ENCODE results near the gene LSM7. TPM values are rescaled to one million over a fixed set of nuclear protein-coding genes. Genes with fewer than 3 reads are reported as not detected.

The LSM7 gene
- total and polyA plus RNA-seq, 2 experiments from 2014 or later: 299 to 409 TPM

DNA sequence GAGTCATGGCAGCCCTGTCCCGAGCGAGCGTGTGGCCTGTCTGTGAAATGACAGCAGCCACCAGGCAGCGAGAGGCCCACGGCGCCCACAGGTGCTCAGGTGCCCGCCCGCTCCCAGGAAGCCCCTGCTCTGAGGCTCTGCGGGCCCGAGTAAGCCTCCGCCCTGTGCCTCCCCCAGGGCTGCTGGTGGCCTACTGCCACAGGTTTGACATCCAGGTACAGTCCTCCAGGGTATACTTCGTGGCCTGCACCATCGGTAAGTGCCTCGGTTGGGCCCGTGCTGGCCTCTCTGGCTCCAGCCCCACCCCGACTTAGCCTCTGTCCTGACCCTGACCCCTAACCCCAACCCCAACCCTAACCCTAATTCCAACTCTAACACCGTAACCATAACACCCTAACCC, 16.7 kb upstream of the LSM7 start:
- Histone ChIP-seq H3K4me2 (no peak overlapping the region), H3K9me2 (ENCODE audit: insufficient read depth) (no peaks in the 10 kb centered on the region), H3F3A (replicated peaks; ENCODE audit: low read depth) (no peaks in the 10 kb centered on the region), H3K79me2 (replicated peaks; ENCODE audit: insufficient read depth) (no peaks in the 10 kb centered on the region), H3K27ac (ENCODE audit: low read depth) (no peak overlapping the region), H4K20me1 (replicated peaks; ENCODE audit: insufficient read depth) (no peaks in the 10 kb centered on the region), H3K4me3 (no peak overlapping the region), H2AFZ (no peak overlapping the region), H3K27me3 (ENCODE audit: insufficient read depth) (no peaks in the 10 kb centered on the region), H3K4me1 (ENCODE audit: insufficient read depth) (no peaks in the 10 kb centered on the region), H3K36me3 (ENCODE audit: insufficient read depth) (no peaks in the 10 kb centered on the region)
- no peak for TF ChIP-seq JUNB (IDR thresholded peaks at IDR 0.05; ENCODE audit: unreplicated experiment)
- Mint-ChIP-seq H3K36me3 (ENCODE audit: low read depth) (peaks cover 7% of the 10 kb centered on the region; the same call in 1 of the 3 replicates), H3K27me3 (ENCODE audit: insufficient read depth, low read depth, poor library complexity) (peaks cover 2% of the 10 kb centered on the region), H3K27ac (no peak overlapping the region), H3K4me1 (peaks cover 4% of the 10 kb centered on the region; the same call in 2 of the 3 replicates), H3K9me3 (no peaks in the 10 kb centered on the region), H3K4me3 (no peak overlapping the region)
- ATAC-seq: no peak
- no peak for DNase-seq (ENCODE audit: low spot score)

DNA sequence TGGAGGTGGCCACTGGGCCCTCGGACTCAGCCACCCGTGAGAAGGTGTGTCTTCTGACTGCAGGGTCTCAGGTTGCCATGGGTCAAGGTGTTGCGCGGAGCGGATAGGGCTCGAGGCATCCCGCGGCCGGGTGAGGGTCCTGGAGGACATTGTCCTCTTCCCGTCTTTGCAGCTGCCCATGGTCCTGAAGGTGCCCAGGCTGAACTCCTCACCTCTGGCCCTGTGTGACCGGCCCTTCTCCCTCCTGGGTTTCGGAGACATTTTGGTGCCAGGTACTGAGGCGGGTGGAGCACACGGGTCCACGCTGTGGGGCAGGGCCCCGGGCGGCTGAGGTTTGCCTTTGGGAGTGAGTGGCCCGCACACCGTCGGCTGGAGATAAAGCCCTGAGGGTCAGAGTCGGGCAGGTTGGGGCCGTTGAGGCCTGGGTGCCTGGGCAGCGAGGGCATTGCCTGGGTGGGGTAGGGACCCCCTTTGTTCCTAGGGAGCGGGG, 16.0 kb upstream of the LSM7 start:
- no peaks in the 10 kb centered on the region for H3K79me2 ChIP-seq (replicated peaks; ENCODE audit: insufficient read depth)
- H3K27me3 Mint-ChIP-seq (ENCODE audit: insufficient read depth, low read depth, poor library complexity): peaks cover 2% of the 10 kb centered on the region
- H3K27me3 ChIP-seq (ENCODE audit: insufficient read depth): no peaks in the 10 kb centered on the region
- H3K4me1 Mint-ChIP-seq: peaks cover 4% of the 10 kb centered on the region; the same call in 2 of the 3 replicates
- no peak overlapping the region for H3K4me3 ChIP-seq
- H3K36me3 ChIP-seq (ENCODE audit: insufficient read depth): no peaks in the 10 kb centered on the region
- H3K27ac ChIP-seq (ENCODE audit: low read depth): no peak overlapping the region
- H3F3A ChIP-seq (replicated peaks; ENCODE audit: low read depth): no peaks in the 10 kb centered on the region
- H3K4me1 ChIP-seq (ENCODE audit: insufficient read depth): no peaks in the 10 kb centered on the region
- H3K9me2 ChIP-seq (ENCODE audit: insufficient read depth): no peaks in the 10 kb centered on the region
- DNase-seq (ENCODE audit: low spot score): no peak
- H2AFZ ChIP-seq: no peak overlapping the region
- peaks cover 7% of the 10 kb centered on the region; the same call in 1 of the 3 replicates for H3K36me3 Mint-ChIP-seq (ENCODE audit: low read depth)
- H4K20me1 ChIP-seq (replicated peaks; ENCODE audit: insufficient read depth): no peaks in the 10 kb centered on the region
- TF ChIP-seq NANOG (IDR thresholded peaks at IDR 0.05; ENCODE audit: borderline replicate concordance): no peak
- TF ChIP-seq, protein P1, sequence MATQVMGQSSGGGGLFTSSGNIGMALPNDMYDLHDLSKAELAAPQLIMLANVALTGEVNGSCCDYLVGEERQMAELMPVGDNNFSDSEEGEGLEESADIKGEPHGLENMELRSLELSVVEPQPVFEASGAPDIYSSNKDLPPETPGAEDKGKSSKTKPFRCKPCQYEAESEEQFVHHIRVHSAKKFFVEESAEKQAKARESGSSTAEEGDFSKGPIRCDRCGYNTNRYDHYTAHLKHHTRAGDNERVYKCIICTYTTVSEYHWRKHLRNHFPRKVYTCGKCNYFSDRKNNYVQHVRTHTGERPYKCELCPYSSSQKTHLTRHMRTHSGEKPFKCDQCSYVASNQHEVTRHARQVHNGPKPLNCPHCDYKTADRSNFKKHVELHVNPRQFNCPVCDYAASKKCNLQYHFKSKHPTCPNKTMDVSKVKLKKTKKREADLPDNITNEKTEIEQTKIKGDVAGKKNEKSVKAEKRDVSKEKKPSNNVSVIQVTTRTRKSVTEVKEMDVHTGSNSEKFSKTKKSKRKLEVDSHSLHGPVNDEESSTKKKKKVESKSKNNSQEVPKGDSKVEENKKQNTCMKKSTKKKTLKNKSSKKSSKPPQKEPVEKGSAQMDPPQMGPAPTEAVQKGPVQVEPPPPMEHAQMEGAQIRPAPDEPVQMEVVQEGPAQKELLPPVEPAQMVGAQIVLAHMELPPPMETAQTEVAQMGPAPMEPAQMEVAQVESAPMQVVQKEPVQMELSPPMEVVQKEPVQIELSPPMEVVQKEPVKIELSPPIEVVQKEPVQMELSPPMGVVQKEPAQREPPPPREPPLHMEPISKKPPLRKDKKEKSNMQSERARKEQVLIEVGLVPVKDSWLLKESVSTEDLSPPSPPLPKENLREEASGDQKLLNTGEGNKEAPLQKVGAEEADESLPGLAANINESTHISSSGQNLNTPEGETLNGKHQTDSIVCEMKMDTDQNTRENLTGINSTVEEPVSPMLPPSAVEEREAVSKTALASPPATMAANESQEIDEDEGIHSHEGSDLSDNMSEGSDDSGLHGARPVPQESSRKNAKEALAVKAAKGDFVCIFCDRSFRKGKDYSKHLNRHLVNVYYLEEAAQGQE (IDR thresholded peaks at IDR 0.05; ENCODE audit: unreplicated experiment): peak; percentile 18
- H3K27ac Mint-ChIP-seq: no peak overlapping the region
- no peak overlapping the region for H3K4me3 Mint-ChIP-seq
- H3K4me2 ChIP-seq: no peak overlapping the region
- no peaks in the 10 kb centered on the region for H3K9me3 Mint-ChIP-seq
- ATAC-seq: no peak

DNA sequence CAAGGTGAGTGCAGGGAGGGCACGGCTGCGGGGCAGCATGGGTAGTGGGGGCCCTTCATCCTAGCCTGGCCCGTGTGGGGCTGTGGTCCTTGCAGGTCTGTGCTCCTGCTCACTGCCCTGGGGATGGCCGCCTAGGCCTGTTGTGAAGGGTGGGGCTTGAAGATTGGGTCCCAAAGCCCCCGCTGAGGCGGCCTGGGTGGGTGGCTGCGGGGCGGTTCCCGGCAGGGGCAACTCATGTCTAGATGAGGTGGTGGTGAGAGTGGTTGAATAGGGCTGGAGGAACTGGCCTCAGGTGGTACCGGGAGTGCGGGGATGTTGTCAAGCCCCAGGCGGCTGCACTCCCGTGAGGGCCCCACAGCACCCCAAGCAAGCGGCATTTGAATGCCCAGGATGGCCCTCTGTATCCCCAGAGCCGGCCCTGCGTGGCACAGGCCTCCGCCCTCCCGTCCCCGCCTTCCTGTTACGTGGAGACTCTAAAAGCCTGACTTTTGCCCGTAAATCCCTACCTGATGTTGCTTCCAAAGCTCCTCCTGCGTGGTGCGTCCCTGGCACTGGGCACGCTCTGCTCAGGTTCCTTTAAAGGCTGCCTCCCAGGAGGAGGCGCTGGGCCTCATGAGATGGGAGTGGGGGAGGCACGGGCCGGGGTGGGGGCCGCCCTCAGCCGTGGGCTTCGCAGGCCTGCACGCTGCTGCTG, 15.1 kb upstream of the LSM7 start:
- peaks cover 7% of the 10 kb centered on the region; the same call in 2 of the 3 replicates for H3K36me3 Mint-ChIP-seq (ENCODE audit: low read depth)
- peak; percentile 18; the same call in 1 of the 3 replicates for ATAC-seq
- H3K36me3 ChIP-seq (ENCODE audit: insufficient read depth): no peaks in the 10 kb centered on the region
- H4K20me1 ChIP-seq (replicated peaks; ENCODE audit: insufficient read depth): no peaks in the 10 kb centered on the region
- no peaks in the 10 kb centered on the region for H3K79me2 ChIP-seq (replicated peaks; ENCODE audit: insufficient read depth)
- no peak overlapping the region for H3K27ac Mint-ChIP-seq
- H2AFZ ChIP-seq: no peak overlapping the region
- no peak overlapping the region for H3K4me2 ChIP-seq
- H3K4me3 Mint-ChIP-seq: no peak overlapping the region
- DNase-seq (ENCODE audit: low spot score): no peak
- no peaks in the 10 kb centered on the region for H3K4me1 ChIP-seq (ENCODE audit: insufficient read depth)
- H3K9me3 Mint-ChIP-seq: no peaks in the 10 kb centered on the region
- H3K27me3 ChIP-seq (ENCODE audit: insufficient read depth): no peaks in the 10 kb centered on the region
- no peaks in the 10 kb centered on the region for H3K9me2 ChIP-seq (ENCODE audit: insufficient read depth)
- H3K4me3 ChIP-seq: no peak overlapping the region
- peaks cover 2% of the 10 kb centered on the region for H3K27me3 Mint-ChIP-seq (ENCODE audit: insufficient read depth, low read depth, poor library complexity)
- peaks cover 4% of the 10 kb centered on the region; the same call in 2 of the 3 replicates for H3K4me1 Mint-ChIP-seq
- H3K27ac ChIP-seq (ENCODE audit: low read depth): no peak overlapping the region
- H3F3A ChIP-seq (replicated peaks; ENCODE audit: low read depth): no peaks in the 10 kb centered on the region
- TF ChIP-seq, protein P1 (IDR thresholded peaks at IDR 0.05; ENCODE audit: unreplicated experiment): no peak
- TF ChIP-seq STAT1 (IDR thresholded peaks at IDR 0.05; ENCODE audit: unreplicated experiment) (no peak), CREB1 (CRISPR knock-in tag; IDR thresholded peaks at IDR 0.05; ENCODE audit: low read depth) (no peak), ZNF331 (CRISPR knock-in tag; IDR thresholded peaks at IDR 0.05; ENCODE audit: low read depth) (no peak), EZH2 (IDR thresholded peaks at IDR 0.05; ENCODE audit: low read depth, unreplicated experiment) (no peak), POLR2AphosphoS5 (IDR thresholded peaks at IDR 0.05; ENCODE audit: low read depth) (no peak), ZNF114 (CRISPR knock-in tag; IDR thresholded peaks at IDR 0.05) (no peak)
- TF ChIP-seq, protein P2, sequence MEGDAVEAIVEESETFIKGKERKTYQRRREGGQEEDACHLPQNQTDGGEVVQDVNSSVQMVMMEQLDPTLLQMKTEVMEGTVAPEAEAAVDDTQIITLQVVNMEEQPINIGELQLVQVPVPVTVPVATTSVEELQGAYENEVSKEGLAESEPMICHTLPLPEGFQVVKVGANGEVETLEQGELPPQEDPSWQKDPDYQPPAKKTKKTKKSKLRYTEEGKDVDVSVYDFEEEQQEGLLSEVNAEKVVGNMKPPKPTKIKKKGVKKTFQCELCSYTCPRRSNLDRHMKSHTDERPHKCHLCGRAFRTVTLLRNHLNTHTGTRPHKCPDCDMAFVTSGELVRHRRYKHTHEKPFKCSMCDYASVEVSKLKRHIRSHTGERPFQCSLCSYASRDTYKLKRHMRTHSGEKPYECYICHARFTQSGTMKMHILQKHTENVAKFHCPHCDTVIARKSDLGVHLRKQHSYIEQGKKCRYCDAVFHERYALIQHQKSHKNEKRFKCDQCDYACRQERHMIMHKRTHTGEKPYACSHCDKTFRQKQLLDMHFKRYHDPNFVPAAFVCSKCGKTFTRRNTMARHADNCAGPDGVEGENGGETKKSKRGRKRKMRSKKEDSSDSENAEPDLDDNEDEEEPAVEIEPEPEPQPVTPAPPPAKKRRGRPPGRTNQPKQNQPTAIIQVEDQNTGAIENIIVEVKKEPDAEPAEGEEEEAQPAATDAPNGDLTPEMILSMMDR (conservative IDR thresholded peaks at IDR 0.05; ENCODE audit: low read depth in 2 of 2): no peak

Measured in GM23338 (cell line).